DOHH2 (cell line): ENCODE data around the gene CCDC17.

Source experiments
- CTCF ChIP-seq: fragments of 200-600 bp; sonication (generic); IDR thresholded peaks from one replicate; pipeline ENCODE4 v1.5.1; 2014; ENCODE audit warnings: antibody characterized with exemption, mild to moderate bottlenecking, low read depth, low read length; ENCODE audit not compliant: poor library complexity, severe bottlenecking
- EZH2phosphoT487 ChIP-seq: fragments of 200-600 bp; sonication (generic); IDR thresholded peaks from 2 replicates; pipeline ENCODE4 v1.6.1; 2017; ENCODE audit warnings: borderline replicate concordance, mild to moderate bottlenecking, antibody characterized with exemption, low read length, moderate library complexity, mixed read lengths

- TF ChIP-seq CTCF = no peak
- TF ChIP-seq EZH2phosphoT487 = no peak
Observed at GRCh38 chr1:45659222-45659621, 35.4 kb upstream of the CCDC17 start.
